Skin epidermis (tissue), 12 donors: ENCODE measurements around the gene CDH11.
A peak's percentile ranks its signal among the peaks of the same experiment; 100 is the strongest.

Source experiments
- H3K27ac ChIP-seq, 21 experiments: fragments of 200-600 bp; sonication (generic) in 11 of 21; one replicate each; pipeline ENCODE4 v1.5.0; 2020; ENCODE audit warnings: mild to moderate bottlenecking in 3 of 21, inconsistent platforms in 2 of 21, moderate library complexity in 2 of 21
- H3K4me3 ChIP-seq, 7 experiments: fragments of 200-600 bp; sonication (generic) in 2 of 7; one replicate each; pipeline ENCODE4 v1.5.0; 2020; ENCODE audit warnings: inconsistent platforms in 2 of 7, mild to moderate bottlenecking in 2 of 7, moderate library complexity in 1 of 7

The CDH11 gene

DNA sequence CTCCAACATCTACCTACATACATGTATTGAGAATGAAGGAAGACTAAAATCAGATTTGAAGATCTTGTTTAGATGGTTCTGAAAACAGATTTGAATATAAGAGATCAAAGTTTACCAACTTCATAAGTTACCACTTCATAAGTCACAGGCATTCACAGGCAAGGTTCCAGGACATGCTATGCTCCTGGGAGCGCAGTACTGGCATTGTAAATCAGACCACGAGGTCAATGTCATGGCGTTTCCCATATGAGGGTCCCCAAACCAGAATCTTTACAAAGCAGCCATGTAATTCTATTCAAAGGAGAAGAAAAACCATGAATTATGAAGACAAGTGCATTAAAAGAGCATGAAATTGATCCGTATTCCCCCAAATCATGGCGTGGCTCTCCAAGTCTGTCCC, 3.0 kb downstream of the CDH11 start:
- peak overlapping the region in 3 of 21 experiments; percentile 85 to 94 (median 94) for H3K27ac ChIP-seq
- H3K4me3 ChIP-seq: peak overlapping the region in 2 of 7 experiments; percentile 5 to 50

GRCh38 chr16:65117811-65118448, 3.9 kb downstream of the CDH11 start:
- H3K27ac ChIP-seq: no peak overlapping the region

GRCh38 chr16:65116818-65117430, 4.9 kb downstream of the CDH11 start:
- Histone ChIP-seq H3K27ac (no peak overlapping the region), H3K4me3 (no peak overlapping the region)

More at GRCh38 chr16:65117811-65118448, 3.9 kb downstream of the CDH11 start:
- H3K4me3 ChIP-seq: no peak overlapping the region

DNA sequence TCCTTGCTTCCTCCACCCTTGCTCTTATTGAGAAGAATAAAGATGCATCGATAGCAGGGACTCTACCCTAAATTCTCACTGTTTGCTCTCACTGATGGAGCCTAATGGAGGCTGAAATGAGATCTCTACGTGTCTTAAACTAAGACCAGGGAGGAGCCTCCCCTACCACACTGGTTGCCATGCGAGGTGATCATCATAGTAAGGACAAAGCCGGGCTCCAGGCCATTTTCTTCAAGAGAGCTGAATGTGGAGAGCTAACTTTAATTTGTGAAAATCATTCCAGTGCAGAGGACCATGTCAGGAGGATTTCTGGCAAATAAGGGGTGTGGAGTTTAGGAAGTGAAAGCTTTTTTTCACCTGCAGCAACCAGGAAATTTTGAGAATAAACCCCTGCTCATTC, 5.6 kb downstream of the CDH11 start:
- Histone ChIP-seq H3K4me3 (no peak overlapping the region), H3K27ac (no peak overlapping the region)

- H3K27ac ChIP-seq: no peak overlapping the region
- no peak overlapping the region for H3K4me3 ChIP-seq
These were observed 7.3 kb downstream of the CDH11 start for GRCh38 chr16:65114527-65114926.

DNA sequence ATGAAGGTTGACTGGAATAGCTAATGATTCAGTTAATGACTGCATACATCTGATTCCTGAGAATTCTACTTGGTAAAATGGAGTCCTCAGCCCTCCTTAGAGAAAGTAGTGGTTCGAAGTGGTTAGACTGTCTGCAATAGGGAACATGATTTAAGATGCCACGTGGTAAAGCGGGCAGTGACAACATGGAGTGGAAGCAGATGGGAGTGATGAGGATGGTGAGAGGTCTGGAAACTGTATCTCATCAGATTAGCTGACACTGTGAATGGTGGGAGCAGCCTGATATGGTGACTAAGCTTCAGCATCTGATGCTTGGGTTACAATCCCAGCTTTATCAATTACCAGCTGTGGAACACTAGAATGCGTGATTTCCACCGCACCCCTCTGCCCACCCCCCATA, 8.4 kb downstream of the CDH11 start:
- Histone ChIP-seq H3K27ac (no peak overlapping the region), H3K4me3 (no peak overlapping the region)

DNA sequence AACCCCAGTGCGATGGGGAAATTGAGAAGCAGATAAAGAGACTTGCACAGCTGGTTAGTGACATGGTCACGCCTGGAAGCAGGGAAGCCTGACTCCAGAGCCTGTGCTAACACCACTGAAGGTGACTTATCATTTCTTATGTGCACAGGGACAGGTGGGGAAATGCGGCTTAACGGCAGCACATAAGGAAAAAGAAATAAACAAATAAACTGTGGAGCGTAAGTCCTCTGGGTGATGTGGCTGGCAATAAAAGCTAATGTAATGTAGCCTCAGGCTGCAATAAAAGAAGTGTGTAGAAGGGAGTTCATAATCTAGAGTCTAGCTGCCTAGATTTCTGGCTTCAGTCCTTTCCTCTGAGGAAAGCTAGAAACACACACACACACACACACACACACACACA, 10.6 kb downstream of the CDH11 start:
- no peak overlapping the region for H3K27ac ChIP-seq
- H3K4me3 ChIP-seq: no peak overlapping the region

- Histone ChIP-seq H3K27ac (no peak overlapping the region), H3K4me3 (no peak overlapping the region)
These were observed 15.1 kb downstream of the CDH11 start for GRCh38 chr16:65106757-65107156.

DNA sequence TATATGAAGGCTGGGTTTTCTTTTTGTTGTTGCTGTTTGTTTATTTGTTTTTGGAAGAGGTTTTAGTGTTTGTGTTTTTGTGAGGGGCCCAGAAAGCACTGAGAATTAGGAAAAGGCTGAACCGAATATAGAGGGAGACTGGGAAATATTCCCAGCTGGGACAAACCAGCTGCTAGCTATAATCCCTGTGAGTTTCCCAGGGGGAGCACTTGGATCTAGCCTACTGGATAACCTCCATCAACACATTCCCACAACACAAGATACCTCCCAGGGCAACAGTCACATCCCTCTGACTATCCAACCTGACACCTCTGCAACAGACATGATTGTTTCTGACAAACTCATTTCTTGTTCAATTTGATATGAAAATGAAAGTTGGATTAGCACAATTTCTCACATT, 16.7 kb downstream of the CDH11 start:
- Histone ChIP-seq H3K4me3 (no peak overlapping the region), H3K27ac (no peak overlapping the region)

GRCh38 chr16:65104471-65104870, 17.4 kb downstream of the CDH11 start:
- Histone ChIP-seq H3K27ac (no peak overlapping the region), H3K4me3 (no peak overlapping the region)

- H3K4me3 ChIP-seq: no peak overlapping the region
- H3K27ac ChIP-seq: no peak overlapping the region
These were observed 19.5 kb downstream of the CDH11 start for GRCh38 chr16:65102326-65102725.

DNA sequence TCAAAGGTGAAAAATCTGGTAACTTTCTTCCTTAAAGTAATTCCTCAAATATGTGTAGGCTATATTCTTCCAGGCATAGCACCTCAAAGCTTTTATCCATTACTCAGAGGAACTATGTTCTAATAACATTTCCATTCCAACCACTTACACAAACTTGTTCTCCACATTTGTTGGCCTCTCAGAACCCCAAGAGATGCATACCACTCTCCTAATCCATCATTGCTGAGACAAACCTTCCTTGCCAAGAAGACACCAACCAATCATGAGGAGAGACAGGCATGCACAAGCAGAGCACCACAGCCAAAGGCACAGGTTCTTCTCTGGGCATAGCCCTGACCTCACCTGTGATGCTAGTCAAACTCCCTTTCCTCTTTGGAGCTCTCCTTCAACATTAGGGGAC, 20.9 kb downstream of the CDH11 start:
- no peak overlapping the region for H3K4me3 ChIP-seq
- H3K27ac ChIP-seq: no peak overlapping the region

GRCh38 chr16:65099607-65100006, 22.3 kb downstream of the CDH11 start:
- Histone ChIP-seq H3K4me3 (no peak overlapping the region), H3K27ac (no peak overlapping the region)

DNA sequence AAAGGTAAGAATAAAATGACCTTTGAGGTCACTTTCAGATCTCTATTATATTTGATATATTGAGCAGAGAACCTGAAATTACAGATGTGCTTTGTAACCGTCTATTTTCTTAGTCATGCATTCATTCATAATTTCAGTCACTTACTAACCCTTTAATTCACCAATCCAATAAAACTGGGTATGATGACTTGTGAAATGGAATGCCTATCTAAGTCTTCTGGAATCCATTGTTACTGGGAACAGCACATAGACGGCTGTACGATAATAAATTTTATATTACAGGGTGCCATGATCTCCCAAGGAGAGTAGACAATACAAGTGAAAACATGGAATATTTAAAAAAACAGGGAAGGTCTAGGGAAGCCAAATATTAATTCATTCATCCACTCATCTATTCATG, 22.9 kb downstream of the CDH11 start:
- H3K4me3 ChIP-seq: no peak overlapping the region
- no peak overlapping the region for H3K27ac ChIP-seq

GRCh38 chr16:65097296-65097695, 24.6 kb downstream of the CDH11 start:
- H3K4me3 ChIP-seq: no peak overlapping the region
- no peak overlapping the region for H3K27ac ChIP-seq

DNA sequence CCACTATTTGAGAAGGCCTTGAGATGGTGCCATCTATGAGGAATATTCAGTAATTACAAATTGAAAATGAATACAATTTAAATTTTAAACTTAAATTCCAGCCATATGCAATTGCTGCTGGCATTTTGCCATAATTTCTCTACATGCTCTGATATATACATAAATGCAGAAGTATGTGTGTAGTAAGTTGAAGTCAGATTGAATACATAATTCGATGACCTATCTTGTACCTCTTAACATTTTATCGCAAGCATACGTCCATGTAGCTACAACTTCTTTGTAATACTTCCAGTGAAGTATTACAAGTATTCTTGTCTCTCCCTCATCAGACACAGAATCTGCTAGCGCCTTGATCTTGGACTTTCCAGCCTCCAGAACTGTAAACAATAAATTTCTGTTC, 26.0 kb downstream of the CDH11 start:
- no peak overlapping the region for H3K4me3 ChIP-seq
- no peak overlapping the region for H3K27ac ChIP-seq

GRCh38 chr16:65095090-65095728, 26.7 kb downstream of the CDH11 start:
- H3K4me3 ChIP-seq: no peak overlapping the region
- no peak overlapping the region for H3K27ac ChIP-seq

DNA sequence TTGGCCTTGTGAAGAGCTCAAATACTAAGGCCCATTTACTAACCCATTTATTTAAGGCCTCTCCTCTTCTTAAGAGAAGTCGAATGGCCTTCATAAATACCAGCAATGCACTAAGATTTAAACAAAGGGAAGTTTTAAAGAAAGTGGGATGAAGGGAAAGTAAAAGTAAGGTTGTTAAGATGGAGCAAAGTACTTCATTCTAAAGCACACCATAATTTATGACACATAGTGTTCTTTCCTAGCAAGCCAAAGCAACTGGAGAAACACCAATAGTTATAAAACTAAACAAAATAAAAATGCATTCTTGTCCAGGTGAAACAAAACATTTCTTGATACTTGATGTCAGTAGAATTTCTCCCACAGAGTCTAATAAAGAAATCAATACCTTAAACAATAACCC, 27.9 kb downstream of the CDH11 start:
- Histone ChIP-seq H3K4me3 (no peak overlapping the region), H3K27ac (no peak overlapping the region)

DNA sequence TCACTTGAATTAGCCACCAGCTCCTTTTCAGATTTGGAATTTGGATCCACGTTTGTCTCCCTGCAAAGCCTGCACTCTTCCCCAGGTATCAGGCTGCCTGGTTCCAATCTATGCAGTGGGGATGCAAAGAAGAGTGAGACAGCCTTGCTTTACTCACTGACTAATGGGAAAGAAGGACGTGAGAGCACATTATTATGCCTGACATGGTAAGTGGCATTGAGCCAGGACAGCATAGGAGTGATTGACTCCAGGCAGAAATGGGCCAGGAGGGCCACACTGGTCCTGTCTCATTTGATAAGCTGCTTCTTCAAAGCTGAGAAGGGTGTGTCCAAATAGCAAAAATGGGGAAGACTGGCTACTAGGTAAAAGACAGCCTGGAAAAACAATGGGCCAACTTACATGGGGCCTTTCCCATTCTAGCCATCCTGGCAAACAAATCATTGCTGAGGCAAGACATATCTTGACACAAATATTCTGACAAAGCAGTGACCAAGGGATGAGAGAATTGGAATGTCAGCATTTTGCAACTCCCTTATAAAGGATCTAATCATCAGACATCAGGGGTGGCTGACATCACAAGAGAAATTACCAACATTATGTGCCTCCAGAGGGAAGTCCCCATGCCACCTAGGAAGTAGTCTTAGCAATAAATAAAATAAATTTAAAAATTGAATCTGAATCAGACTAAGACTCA, 38.6 kb downstream of the CDH11 start:
- Histone ChIP-seq H3K27ac (no peak overlapping the region), H3K4me3 (no peak overlapping the region)

DNA sequence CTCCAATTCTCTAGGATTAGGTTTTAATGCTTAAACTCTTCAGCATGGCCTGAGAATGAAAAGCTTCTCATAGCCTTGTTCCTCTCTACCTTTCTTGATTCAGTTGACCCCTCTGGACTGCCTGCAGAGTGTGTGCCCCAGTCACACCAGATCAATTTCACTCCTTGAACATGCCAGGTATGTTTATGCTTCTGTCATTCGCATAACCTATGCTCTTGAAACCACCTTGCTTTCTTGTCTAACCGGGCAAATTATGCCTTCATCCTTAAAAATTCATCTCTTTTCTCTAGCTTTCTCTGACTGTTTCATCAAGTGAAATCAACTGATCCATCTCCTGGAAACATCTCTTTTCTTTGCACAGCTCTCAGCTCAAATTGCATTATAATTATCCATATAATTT, 42.3 kb downstream of the CDH11 start:
- H3K27ac ChIP-seq: no peak overlapping the region
- H3K4me3 ChIP-seq: no peak overlapping the region

- no peak overlapping the region for H3K4me3 ChIP-seq
- H3K27ac ChIP-seq: no peak overlapping the region
These were observed 44.7 kb downstream of the CDH11 start for GRCh38 chr16:65077181-65077580.
